H1 (cell line): Measurements from ENCODE around the gene KCNH5. TPM values are rescaled to one million over a fixed set of nuclear protein-coding genes. Genes with fewer than 3 reads are reported as not detected.

ENCODE experiments used
- KDM5A ChIP-seq: fragments of 200-600 bp; IDR thresholded peaks from 2 replicates; pipeline ENCODE4 v1.7.1; 2012; ENCODE audit warnings: mild to moderate bottlenecking, low read length, inconsistent platforms, mixed read lengths
- polyA plus RNA-seq, 7 experiments: library from polyadenylated mRNA; depleted of rRNA in 3 of 7; stranded (reverse) in 5 of 7; unstranded in 2 of 7; fragments of >200 nt in 5 of 7; fragments of 200-250 nt in 2 of 7; gene quantifications; 1 replicate in 5 of 7; 2 replicates in 1 of 7; 4 replicates in 1 of 7; pipeline versions ENCODE4 v1.2.1 to v1.2.3, GENCODE V29; 2011 to 2013; ENCODE audit warnings: missing spikeins in 2 of 7, mixed read lengths in 2 of 7
- total RNA-seq: library from RNA; stranded (reverse); fragmentation: NEBNext Ultra II Directional; extraction: Animal tissue kit (Norgen Biotek cat#: 25700); gene quantifications from 2 replicates; pipeline ENCODE4 v1.2.1, GENCODE V29; 2021

KCNH5 gene
- total and polyA plus RNA-seq, 2 of the 8 experiments (the other 6 are each of a cell fraction or from before 2014, with no cell fraction given) = 0.24 to 0.50 TPM

- TF ChIP-seq KDM5A = no peak
Observed at GRCh38 chr14:62694075-62694474, 351.2 kb downstream of the KCNH5 start (continued).
